Pancreas (tissue), 10 donors: Measurements from ENCODE around the gene EHD4. TPM values are rescaled to one million over a fixed set of nuclear protein-coding genes. Genes with fewer than 3 reads are reported as not detected.

ENCODE experiments used
- ATAC-seq, 4 donors: fragments of 200-7000 bp; cut with Tn5 transposase; one replicate each; pipeline versions ENCODE4 v1.8.0 to v1.9.1; 2020; ENCODE audit warnings: mild to moderate bottlenecking in 4 of 4, moderate library complexity in 4 of 4
- DNase-seq, 6 donors: peaks; one replicate each; pipeline ENCODE4 v3.0.0-alpha.2; 2020
- FAIRE-seq: peaks from 2 replicates; lab custom pipeline; 2012; peaks lifted over from hg19 to GRCh38; lab: Jason Lieb, UNC
- H3K27ac ChIP-seq, 4 donors: fragments of 200-600 bp; sonication (generic); 1 replicate in 3 of 4; 2 replicates in 1 of 4; pipeline versions ENCODE4 v1.5.0 to v1.8.0; 2020
- H3K27me3 ChIP-seq, 4 donors: fragments of 200-600 bp; one replicate each; pipeline ENCODE4 v1.8.0; 2021
- H3K36me3 ChIP-seq, 3 donors: fragments of 200-600 bp; sonication (generic) in 1 of 3; one replicate each; pipeline versions ENCODE4 v1.5.0 to v1.8.0; 2020 to 2021
- H3K4me1 ChIP-seq, 3 donors: fragments of 200-600 bp; one replicate each; pipeline ENCODE4 v1.8.0; 2021
- H3K4me3 ChIP-seq, 4 donors: fragments of 200-600 bp; sonication (generic) in 2 of 4; one replicate each; pipeline versions ENCODE4 v1.5.0 to v1.8.0; 2020 to 2021
- H3K9me3 ChIP-seq, 4 donors: fragments of 200-600 bp; one replicate each; pipeline ENCODE4 v1.8.0; 2021
- WGBS, 2 donors: extraction: QIAGEN DNeasy Blood & Tissue Kit; methylation state at CpG; one replicate each; pipeline ENCODE4 v1.1.7; 2013; 5-methylcytosine and 5-hydroxymethylcytosine counted together
- intact Hi-C, 3 donors: fragments of 100-400 bp; cut with DNase I; formaldehyde crosslinking; loops; one replicate each; pipeline versions ENCODE4 v1.11.1 to v1.14.2; 2022
- polyA plus RNA-seq, 2 donors: library from polyadenylated mRNA; stranded (reverse); fragments of 200-250 nt; gene quantifications; one replicate each; pipeline ENCODE4 v1.2.3, GENCODE V29; 2013
- total RNA-seq, 6 donors: library from RNA; stranded (reverse); fragmentation: NEBNext Ultra II Directional in 4 of 6; extraction: Animal tissue kit (Norgen Biotek cat#: 25700) in 4 of 6; gene quantifications; one replicate each; pipeline versions ENCODE4 v1.2.1 to v1.2.4, GENCODE V29; 2021 to 2023
- TF ChIP-seq, protein P1 (sequence below), 4 donors: fragments of 200-600 bp; sonication (generic) in 3 of 4; IDR thresholded peaks; one replicate each; pipeline versions ENCODE4 v1.5.0 to v1.8.0; 2021; ENCODE audit warnings: antibody characterized with exemption in 4 of 4
- donor health status: healthy with polysubstance abuse.
- donor health status: DM: no; HTN: no; CAD: no; lungs with moderate emphysema.
- donor health status: DM: no; HTN: no; CAD: no.
- donor health status: control.
- donor health status: control.
- donor health status: Bipolar disorder and iron deficiency.
- donor health status: DM: yes; HTN: yes; CAD: no.
- donor health status: DM: no; HTN: no; CAD: no.
- donor health status: DM: no; HTN: no; CAD: no.
- donor health status: DM: yes; HTN: yes; CAD: no.

Gene EHD4
- total and polyA plus RNA-seq, 8 donors: 8.1 to 22.8 (median 8.5) TPM

DNA sequence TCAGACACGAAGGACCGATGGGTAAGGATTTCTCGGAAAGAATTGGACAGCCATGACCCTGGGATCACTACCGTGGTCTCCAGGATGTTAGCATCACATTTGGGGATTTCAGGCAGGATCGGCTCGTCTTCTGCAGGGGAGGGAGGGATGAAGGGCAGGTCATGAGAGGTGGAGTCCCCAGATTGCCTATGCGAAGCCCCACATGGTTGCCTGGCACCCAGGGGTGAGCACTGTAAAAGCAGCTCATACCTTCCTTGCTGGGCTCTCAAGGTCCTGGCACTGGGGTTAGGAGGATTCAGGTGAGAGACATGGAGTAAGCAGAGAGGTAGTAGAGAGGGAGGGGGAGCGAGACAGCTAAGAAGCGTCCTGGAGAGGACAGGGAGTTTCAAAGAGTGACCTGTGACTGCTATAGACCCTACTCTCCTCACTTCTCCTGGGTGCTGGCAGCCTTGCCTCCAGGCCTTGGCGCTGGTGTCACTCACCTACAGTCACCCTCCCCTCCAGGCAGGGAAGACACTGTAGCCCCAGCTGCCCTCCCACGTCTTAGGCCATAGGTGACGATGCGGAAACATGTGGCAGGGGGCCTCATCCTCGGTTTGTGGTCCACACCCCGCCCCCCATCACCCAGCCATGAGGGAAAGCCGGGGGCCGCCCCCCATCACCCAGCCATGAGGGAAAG is 15.0 kb upstream of the EHD4 start:
- ATAC-seq: no peak
- 85 to 86% methylated on average over 16 to 17 of the region's 17 CpGs for WGBS, 2 donors
- no peaks in the 10 kb centered on the region for H3K27me3 ChIP-seq
- no peak overlapping the region for H3K4me3 ChIP-seq
- H3K27ac ChIP-seq: no peak overlapping the region
- H3K9me3 ChIP-seq: no peaks in the 10 kb centered on the region
- H3K36me3 ChIP-seq: no peaks in the 10 kb centered on the region
- TF ChIP-seq, protein P1, sequence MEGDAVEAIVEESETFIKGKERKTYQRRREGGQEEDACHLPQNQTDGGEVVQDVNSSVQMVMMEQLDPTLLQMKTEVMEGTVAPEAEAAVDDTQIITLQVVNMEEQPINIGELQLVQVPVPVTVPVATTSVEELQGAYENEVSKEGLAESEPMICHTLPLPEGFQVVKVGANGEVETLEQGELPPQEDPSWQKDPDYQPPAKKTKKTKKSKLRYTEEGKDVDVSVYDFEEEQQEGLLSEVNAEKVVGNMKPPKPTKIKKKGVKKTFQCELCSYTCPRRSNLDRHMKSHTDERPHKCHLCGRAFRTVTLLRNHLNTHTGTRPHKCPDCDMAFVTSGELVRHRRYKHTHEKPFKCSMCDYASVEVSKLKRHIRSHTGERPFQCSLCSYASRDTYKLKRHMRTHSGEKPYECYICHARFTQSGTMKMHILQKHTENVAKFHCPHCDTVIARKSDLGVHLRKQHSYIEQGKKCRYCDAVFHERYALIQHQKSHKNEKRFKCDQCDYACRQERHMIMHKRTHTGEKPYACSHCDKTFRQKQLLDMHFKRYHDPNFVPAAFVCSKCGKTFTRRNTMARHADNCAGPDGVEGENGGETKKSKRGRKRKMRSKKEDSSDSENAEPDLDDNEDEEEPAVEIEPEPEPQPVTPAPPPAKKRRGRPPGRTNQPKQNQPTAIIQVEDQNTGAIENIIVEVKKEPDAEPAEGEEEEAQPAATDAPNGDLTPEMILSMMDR (IDR thresholded peaks at IDR 0.05): no peak
- H3K4me1 ChIP-seq: no peaks in the 10 kb centered on the region
- FAIRE-seq: no peak
- intact Hi-C loops: loop anchor here in 1 of 3 donors (5.0 to 10.0 kb wide), 2 partner anchors 70 to 147 kb away; no protein-coding TSS in a partner anchor
- DNase-seq: peak in 1 of 6 donors; percentile 36

DNA sequence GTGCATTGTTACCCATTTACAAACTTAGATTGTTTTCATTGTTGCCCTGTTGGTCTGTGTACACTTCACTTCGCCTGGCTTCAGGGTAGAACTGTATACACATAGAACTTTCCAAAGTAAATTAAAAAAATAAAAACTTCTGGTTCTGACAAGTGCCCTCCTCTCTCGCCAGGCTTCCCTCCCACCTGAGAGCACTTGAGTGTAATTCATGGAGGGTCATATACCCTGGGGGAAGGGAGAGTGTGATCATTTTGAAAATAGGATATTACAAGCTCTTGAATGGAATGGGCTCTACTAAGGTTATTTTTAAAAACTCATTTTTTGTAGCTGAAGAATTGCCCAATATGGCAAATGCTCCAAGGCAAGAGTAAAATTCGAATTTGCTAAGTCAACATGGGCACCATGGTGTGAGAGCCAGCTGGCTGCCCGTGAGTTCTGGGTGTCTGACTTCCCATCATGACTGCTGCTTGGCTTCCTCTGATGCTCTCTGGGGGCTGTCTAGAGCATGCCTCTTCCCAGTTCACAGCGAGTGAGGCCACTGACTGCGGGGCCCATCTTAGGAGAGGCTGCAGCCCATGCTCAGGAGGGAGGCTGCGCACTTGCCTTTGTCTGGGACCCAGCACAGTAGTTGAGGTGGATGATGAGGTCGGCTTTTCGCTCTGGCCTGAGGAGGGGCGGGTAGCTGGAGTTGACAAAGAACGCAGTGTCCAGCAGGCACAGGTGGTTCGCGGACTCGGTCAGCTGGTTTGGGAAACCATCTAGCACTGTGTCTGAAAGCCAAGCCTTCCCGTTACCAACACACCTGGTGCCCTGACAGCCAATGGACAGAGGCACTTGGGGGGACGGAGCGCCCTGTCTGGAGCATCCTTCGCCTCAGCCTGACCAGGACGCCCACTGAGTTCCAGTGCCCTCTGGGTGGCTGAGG is 13.1 kb upstream of the EHD4 start:
- ATAC-seq (no peak), FAIRE-seq (no peak), DNase-seq (peak in 1 of 6 donors; percentile 31)
- no peaks in the 10 kb centered on the region for H3K4me1 ChIP-seq
- TF ChIP-seq, protein P1 (IDR thresholded peaks at IDR 0.05): no peak
- H3K4me3 ChIP-seq: no peak overlapping the region
- WGBS, 2 donors: 86 to 91% methylated on average over 19 of the region's 19 CpGs
- H3K36me3 ChIP-seq: no peaks in the 10 kb centered on the region
- H3K27me3 ChIP-seq: no peaks in the 10 kb centered on the region
- no peaks in the 10 kb centered on the region for H3K9me3 ChIP-seq
- intact Hi-C loops: loop anchor here in 1 of 3 donors (5.0 to 10.0 kb wide), 2 partner anchors 72 to 149 kb away; no protein-coding TSS in a partner anchor
- H3K27ac ChIP-seq: no peak overlapping the region

DNA sequence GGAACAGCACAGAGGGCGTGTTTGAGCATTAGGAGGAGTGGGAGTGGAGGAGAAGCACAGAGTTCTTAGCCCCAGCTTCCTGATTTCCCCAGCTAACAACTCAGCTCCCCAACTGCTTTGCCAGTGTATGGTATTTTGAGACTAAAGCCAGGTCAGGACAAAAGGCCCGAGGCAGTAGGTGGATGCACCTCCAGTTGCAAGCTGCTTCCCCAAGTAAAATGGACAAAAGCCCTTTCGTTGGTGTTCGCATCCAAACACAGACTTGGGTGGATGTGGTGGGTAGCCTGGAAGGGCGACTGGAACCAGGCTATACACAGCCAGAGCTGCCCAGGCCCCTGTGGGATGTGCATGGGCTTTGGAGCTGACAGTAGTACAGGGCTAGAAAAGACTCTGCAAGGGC is 12.3 kb upstream of the EHD4 start:
- 90 to 96% methylated on average over 5 of the region's 5 CpGs for WGBS, 2 donors
- DNase-seq: no peak
- intact Hi-C loops: loop anchor here in 1 of 3 donors (5.0 to 10.0 kb wide), 2 partner anchors 73 to 150 kb away; no protein-coding TSS in a partner anchor
- Histone ChIP-seq H3K36me3 (no peaks in the 10 kb centered on the region), H3K27me3 (no peaks in the 10 kb centered on the region), H3K4me1 (peaks cover 0 to 5% (median 3%) of the 10 kb centered on the region in 3 donors), H3K27ac (no peak overlapping the region), H3K4me3 (no peak overlapping the region), H3K9me3 (no peaks in the 10 kb centered on the region)
- FAIRE-seq: no peak
- ATAC-seq: no peak
- TF ChIP-seq, protein P1 (IDR thresholded peaks at IDR 0.05): no peak

DNA sequence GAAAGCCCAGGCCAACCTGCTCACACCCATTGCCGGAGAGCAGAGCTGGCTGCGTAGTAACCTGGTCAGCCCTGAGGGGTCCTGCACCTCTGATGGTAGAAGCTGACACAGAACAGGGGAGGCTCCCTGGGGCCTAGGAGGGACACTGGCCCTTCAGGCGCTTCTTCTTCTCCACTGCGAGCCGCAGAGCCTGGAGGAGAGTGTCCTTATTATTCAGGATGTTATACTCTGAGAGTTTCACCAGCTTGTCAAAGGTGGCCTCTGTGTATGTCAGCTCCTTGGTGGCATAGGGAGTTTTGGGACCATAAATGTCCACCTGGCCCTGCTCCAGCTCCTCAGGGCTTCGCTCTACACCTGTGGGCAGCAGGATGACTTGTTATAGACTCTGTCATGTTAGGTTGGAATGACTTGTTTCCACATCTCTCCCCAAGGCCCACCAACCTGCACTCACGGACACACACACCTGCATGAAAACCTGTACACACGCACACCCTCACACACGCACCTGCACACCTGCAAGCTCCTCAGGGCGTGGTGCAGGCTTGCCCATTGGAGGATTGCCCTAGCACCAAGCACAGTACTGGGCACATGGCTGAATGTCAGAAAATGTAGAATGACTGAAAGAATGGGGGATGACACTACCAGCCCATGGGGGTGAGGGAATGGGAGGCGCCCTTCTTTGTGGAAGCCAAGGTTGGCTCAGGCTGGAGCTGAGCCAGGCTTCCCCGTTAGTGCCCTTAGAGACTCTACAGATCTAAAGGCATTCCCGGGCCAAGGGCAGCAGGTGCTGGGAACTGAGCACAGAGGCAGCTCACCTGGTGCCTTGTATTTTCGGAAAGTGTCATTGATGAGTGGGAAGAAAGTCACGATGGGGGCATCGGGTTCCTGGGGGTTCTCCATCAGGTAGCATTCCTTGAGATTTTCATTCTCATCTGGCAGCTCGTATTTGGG is 11.5 kb upstream of the EHD4 start:
- no peaks in the 10 kb centered on the region for H3K36me3 ChIP-seq
- no peak overlapping the region for H3K27ac ChIP-seq
- H3K9me3 ChIP-seq: no peaks in the 10 kb centered on the region
- TF ChIP-seq, protein P1 (IDR thresholded peaks at IDR 0.05): no peak
- 92 to 93% methylated on average over 17 of the region's 17 CpGs for WGBS, 2 donors
- no peaks in the 10 kb centered on the region for H3K27me3 ChIP-seq
- H3K4me3 ChIP-seq: no peak overlapping the region
- FAIRE-seq (no peak), DNase-seq (no peak), ATAC-seq (no peak)
- H3K4me1 ChIP-seq: peaks cover 0 to 5% (median 3%) of the 10 kb centered on the region in 3 donors
- intact Hi-C loops: loop anchor here in 1 of 3 donors (10.0 kb wide), 1 partner anchor 151 kb away; no protein-coding TSS in a partner anchor
